ENCODE measurements around the gene KBTBD7.

GRCh38 chr13:41200126-41200525 is 5.8 kb upstream of the KBTBD7 start:
- no peak for TF ChIP-seq CTCF (CRISPR knock-in tag; IDR thresholded peaks at IDR 0.05)
- no peak for TF ChIP-seq ZBTB44 (CRISPR knock-in tag; IDR thresholded peaks at IDR 0.05)
- TF ChIP-seq BRF2 (CRISPR knock-in tag; IDR thresholded peaks at IDR 0.05) = no peak
- TF ChIP-seq RBAK (CRISPR knock-in tag; IDR thresholded peaks at IDR 0.05) = no peak
- no peak for TF ChIP-seq CEBPB (IDR thresholded peaks at IDR 0.05; ENCODE audit: borderline replicate concordance, low read depth, low read length)
- no peak for TF ChIP-seq YEATS2 (CRISPR knock-in tag; IDR thresholded peaks at IDR 0.05; ENCODE audit: borderline replicate concordance)
- no peak for TF ChIP-seq TCF12 (IDR thresholded peaks at IDR 0.05)
- no peak for TF ChIP-seq TCF12 (CRISPR knock-in tag; IDR thresholded peaks at IDR 0.05)
- no peak for TF ChIP-seq SRY (CRISPR knock-in tag; IDR thresholded peaks at IDR 0.05)
